HT-29 (cell line): ENCODE data around the gene CACFD1. TPM values are rescaled to one million over a fixed set of nuclear protein-coding genes. Genes with fewer than 3 reads are reported as not detected.

ENCODE experiments used
- DNase-seq: peaks from one replicate; pipeline ENCODE4 v3.0.0-alpha.2; 2015; ENCODE audit warnings: low spot score
- total RNA-seq: library from RNA; depleted of rRNA; stranded (reverse); fragments of >200 nt; shearing (Covaris generic); gene quantifications from 2 replicates; pipeline ENCODE4 v1.2.3, GENCODE V29; 2014; rRNA removed

Gene CACFD1
- 48.0 and 59.5 TPM in 2 replicates for total RNA-seq

DNA sequence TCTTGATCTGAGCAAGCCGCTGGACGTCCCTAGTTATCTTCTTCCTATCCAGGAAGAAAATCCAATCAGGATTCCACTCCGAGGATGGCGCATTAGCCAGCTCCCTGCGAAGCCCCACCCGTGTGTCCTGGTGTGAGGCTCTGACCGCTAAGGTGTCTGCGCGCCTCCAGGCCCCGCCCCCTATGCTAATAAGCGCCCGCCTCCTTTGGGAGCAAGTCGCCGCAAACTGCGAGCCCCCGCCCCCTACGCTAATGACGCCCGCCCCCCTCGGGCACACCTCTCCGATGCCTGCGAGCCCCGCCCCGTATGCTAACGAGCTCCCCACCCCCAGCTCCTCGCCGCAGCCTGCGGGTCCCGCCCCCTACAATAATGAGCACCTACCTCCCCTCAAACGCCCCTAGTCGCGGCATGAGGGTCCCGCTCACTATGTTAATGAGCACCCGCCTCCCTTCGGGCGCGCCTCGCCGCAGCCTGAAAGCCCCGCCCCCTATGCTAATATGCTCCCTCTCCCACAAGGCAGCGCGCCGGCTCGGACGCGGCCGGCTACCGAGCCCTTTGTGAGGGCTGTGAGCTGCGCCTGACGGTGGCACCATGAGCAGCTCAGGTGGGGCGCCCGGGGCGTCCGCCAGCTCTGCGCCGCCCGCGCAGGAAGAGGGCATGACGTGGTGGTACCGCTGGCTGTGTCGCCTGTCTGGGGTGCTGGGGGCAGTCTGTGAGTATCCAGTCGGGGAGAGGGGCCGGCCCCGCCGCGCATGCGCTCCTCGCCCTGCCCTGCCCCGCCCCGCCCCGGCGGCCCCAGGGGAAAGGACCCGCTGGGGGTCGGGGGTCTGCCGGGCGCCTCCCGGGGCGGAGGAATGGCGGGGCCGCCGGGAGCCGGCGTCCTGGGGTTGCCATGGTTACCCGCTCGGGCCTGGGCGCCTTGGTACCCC is at the start of gene CACFD1:
CACFD1 (plus strand) TSS at position 503 of the 929 bp plus-strand sequence; CDS start at position 592, 89 bp downstream.
- peak; percentile 96 for DNase-seq

DNA sequence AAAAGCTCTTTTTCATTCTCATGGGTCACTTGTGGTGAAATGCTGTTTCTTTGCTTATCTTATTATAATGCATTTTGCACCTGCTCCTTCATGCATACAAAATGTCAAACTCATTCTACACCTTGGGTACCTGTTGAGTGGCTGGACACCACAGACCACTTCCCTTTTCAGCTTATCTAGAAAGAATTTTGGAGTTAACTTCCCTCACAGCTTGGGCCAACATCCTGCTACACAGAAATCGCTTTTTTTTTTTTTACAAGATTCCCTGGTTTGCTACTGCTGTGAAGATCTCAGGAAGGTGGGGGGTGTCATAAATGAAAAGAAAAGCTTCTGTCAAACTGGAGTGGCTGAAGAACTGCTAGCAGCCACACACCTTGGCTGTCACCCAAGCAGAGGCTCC is 44.6 kb upstream of the CACFD1 start:
- no peak for DNase-seq

DNA sequence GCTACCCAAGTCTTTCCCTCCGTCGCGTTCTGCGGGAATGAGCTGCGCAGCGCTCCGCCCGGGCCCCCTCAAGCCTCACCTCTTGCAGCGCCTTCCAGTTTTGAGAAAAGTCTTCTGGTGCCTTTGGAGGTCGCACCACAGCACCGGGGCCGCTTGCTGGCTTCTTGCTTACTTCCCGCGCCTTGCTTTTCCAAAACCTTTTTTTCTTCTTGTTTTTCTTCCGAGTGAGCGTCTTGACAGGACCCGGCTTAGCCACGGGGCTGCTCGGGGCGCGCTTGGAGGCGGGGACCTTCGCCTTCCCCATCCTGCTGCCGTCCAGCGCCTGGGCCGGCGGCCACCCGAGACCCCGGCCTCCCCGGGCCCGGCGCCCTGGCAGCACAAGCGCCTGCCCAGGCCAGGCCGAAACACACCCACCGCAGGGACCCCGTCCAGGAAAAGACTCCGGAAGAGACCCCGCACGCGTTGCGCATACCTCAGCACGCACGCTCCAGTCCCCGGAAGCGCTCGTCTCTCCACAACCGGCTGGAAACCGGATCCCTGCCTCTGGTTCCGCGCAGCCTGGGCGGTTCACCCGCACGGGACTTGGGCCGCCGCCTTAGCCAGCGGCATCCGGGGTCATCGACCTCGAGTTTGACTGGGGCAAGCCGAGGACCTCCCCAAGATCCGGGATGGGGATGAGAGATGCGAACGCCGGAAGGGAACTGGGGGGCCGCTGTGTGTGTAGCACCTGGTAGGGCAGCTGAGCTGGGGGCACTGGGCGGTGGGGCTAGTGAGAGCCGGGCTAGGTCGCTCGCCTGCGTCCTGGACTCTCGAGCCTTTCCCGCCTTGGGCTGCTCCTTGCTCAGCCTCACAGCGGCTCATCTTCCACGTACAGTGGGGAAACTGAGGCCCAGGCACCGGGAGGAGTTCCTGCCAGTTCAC is 42.0 kb upstream of the CACFD1 start, which contains the start of gene REXO4:
REXO4 (minus strand) TSS at position 470 of the 921 bp plus-strand sequence; CDS start at position 304, 166 bp downstream.
- peak; percentile 85 for DNase-seq

DNA sequence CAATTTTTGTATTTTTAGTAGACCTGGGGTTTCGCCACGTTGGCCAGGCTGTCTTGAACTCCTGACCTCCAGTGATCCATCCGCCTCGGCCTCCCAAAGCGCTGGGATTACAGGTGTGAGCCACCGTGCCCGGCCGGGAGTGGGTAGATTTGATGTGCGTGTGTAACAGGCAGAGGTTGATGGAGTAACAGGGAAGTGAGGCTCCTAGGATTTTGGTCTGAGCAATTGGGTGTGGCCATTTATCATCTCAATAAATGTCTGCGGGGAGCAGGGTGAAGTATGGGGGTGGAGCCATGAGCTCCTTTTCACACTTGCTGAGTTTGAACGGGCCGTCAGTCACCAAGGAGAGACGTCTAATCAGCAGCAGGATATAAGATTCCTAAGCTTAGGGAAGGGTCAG is 40.8 kb upstream of the CACFD1 start:
- DNase-seq: no peak

DNA sequence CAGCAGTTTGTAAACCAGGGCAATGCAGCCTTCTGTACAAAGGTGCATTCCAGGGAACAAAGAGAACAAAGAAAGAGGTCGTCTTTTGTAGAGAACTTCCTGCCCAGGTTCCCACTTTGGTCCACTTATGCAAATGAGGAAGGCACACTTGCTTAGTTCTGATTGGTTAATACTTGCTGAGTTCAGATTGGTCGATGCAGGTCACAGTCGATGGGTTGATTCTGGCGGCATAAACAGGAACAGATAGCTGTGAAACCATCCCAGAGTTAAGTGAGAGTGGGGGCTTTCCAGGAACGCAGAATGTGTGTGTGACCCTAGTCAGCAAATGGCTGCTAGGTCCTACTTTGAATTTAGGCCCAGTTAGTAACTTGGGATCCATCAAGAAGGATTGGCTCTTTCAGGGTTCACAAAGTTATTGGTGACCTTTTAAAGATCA is 39.4 kb upstream of the CACFD1 start:
- DNase-seq: no peak

DNA sequence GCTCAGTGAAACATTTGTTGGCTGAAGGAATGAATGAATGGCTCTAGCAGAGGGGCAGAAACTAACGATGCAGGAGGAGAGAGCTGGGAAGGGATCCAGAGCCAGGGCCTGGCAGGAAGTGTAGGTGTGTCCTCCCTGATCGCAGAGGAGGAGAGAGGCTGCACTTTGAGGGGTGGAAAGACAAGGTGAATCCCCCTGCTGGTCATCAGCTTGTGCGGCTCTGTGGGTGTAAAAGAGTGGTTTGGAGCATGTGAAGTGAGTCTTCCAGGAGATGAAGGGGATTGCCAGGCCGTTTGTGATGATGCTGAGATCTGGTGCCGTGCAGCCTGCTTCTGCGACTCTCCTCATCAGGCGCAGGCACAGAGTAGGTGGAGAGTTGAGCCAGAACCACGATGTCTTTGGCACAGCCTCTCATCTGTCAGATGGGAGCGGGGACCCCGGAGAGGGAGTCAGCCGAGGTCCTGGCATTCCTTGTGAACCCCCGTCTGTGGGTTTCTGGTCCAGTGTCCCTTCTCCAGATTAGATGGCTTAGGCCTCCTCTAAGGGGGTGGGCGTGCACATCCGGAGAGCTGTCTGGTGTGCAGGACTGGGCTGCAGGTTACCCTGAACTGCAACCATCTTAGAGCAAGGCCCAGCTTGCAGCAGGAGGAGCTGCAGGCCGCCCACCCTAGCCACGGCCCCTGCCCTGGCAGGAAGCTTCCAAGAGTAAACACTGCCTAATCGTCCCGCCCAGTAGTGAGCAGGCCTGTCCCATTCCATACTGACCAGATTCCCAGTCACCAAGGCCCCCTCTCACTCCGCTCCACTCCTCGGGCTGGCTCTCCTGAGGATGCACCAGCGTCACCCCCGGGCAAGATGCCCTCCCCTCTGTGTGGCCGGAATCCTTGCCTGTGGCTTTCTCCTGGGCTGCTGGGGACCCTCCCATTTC is 37.9 kb upstream of the CACFD1 start, which contains the start of gene ADAMTS13:
ADAMTS13 (plus strand) TSS at position 753 of the 928 bp plus-strand sequence; CDS start at position 830, 77 bp downstream.
- DNase-seq: no peak

DNA sequence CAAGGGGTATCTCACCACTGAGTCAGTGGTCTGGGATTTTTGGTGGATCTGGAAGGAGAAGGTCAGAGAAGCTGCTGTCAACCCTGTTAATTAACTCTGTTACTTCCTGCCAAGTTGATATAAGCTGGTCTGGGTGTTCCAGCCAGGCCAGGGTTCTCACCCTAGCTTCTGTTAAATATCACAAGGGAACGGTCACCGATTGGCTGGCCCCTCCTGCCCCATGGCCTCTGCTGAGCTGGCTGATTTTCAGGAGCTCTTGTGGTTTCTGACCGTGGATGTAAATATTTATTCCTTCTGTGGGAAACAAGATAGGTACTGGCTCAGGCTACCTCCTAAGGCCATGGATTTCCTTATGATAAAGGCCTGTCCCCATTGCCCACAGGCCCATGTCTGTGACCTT is 36.6 kb upstream of the CACFD1 start:
- no peak for DNase-seq

DNA sequence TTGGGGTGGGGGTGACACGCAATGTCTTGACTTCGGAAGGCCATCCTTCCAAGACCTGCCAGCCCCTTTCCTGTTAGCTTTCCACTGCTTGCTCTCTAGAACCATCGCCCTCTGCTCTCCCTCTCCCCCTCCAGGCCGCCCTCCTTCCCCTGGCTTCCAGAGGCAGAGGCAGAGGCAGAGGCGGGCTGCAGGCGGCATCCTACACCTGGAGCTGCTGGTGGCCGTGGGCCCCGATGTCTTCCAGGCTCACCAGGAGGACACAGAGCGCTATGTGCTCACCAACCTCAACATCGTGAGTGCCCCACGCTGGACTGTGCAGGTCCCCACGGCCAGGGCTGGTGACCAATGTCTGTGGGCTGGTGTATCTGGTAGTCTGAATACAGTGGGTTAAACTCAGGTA is 35.6 kb upstream of the CACFD1 start:
- DNase-seq: no peak

DNA sequence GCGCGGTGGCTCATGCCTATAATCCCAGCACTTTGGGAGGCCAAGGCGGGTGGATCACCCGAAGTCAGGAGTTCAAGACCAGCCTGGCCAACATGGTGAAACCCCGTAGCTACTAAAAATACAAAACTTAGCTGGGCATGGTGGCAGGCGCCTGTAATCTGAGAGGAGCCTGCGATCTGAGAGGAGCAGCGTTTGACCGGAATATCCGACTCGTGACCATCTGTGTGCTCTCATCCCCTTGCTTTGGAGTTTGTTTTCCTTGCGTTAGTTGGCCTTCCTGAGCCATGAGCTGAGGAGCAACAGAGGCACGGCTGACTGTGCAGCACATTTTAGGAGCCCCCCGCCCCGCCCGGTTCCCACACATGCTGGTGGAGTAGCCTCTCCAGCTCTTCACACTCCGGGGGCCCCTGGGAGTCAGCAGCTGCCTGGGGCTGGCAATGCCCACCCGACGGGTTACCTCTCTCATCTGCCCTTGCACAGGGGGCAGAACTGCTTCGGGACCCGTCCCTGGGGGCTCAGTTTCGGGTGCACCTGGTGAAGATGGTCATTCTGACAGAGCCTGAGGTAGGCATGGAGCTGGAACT is 34.6 kb upstream of the CACFD1 start:
- no peak for DNase-seq

DNA sequence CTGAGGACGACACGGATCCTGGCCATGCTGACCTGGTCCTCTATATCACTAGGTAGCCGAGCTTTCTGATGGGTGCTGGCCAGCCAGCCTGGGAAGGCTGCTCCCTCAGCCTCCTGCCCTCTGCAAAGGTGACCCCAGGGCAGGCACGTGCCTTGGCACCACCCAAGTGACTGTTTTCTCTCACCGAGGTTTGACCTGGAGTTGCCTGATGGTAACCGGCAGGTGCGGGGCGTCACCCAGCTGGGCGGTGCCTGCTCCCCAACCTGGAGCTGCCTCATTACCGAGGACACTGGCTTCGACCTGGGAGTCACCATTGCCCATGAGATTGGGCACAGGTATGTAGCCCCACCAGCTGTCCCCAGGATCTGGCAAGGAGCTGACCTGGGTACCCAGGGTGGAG is 33.8 kb upstream of the CACFD1 start:
- DNase-seq: no peak

DNA sequence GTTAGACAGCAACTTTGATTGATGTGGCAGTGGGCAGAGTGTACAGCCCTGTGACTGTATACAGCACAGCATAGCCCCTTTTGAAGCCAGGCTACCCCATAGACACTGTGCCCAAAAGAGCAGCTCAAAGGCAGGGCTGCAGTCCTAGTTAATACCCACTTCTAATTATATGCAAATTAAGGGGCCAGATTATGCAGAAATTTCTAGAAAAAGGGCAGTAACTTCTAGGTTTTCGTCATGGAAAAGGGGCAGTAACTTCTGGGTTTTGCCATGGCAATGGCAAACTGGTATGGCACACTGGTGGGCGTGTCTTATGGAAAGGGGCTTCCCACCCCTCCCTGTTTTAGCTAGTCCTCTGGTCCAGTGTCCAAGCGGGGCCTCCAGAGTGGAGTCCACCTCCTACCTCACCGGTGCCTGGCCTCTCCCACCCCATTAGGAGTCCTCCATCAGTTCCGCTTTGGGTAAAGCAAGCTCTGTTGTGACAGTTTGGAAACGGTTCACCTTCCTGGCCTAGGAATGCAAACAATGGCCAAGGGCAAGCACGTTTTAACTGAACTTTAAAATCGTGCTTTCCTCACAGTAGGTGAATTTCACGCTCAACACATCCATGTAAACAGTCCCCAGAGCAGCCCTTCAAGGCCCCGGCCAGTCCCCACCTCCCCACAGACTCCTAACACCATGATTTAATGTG is 32.0 kb upstream of the CACFD1 start:
- no peak for DNase-seq

DNA sequence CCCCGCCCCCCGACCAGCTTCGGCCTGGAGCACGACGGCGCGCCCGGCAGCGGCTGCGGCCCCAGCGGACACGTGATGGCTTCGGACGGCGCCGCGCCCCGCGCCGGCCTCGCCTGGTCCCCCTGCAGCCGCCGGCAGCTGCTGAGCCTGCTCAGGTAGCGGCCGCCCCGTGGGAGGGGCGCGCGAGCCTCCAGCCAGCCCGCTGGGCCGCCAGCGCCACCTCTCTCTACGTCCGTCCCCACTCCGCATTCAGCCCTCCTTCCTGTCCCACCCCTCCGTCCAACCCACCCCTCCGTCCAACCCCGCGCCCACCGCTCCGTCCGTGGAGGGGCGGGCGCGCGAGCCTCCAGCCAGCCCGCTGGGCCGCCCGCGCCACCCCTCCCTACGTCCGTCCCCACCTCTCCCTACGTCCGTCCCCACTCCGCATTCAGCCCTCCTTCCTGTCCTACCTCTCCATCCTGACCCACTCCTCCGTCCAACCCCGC is 31.1 kb upstream of the CACFD1 start:
- DNase-seq: no peak

DNA sequence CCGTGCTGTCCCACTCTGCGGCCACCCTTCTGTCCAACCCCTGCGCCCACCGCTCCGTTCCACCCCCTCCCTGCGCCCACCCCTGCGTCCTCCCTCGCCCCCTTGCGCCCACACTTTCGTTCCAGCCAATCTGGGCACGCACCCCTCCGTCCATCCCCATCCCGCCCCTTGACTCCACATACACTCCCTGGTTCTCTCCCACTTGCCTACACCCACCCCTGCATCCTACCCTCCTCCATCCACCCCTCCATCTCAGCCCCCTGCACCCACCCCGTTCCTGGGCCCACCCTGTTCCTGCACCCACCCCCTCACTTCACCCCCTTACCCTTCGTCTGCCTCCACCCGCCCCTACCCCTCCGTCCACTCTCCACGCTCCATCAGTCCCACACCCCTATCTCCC is 30.6 kb upstream of the CACFD1 start:
- DNase-seq: no peak

DNA sequence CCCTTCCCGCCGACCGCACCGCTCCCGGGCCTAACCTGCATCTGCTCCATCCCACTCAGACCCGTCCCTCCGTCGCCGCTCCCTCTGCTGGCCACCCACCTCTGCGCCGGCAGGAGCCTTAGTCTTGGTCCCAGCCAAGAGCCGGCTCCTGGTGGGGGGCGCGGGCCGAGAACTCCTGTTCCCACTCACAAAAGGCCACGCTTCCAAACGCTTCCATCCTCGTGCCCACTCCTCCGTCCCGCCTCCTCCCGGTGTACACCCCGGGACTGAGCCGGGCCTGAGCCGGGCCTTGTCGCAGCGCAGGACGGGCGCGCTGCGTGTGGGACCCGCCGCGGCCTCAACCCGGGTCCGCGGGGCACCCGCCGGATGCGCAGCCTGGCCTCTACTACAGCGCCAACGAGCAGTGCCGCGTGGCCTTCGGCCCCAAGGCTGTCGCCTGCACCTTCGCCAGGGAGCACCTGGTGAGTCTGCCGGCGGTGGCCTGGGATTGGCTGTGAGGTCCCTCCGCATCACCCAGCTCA is 30.1 kb upstream of the CACFD1 start:
- DNase-seq: no peak

DNA sequence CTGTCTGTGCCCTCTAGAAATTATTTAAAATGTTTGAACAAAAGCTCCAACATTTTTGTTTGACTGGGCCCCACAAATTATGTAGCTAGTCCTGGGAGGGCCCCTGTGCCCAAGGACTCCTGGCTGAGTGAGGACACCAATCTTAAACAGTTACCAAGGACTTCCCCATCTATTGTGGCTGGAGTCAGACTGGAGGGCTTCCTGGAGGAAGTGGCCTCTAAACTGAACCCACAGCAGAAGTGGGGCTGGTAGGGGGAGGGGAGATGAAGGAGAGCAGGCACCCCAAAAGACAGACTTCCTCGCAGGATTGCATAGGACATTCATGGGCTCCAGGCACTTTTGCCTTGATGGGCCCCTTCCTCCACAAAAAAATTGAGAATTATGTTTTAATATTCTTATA is 29.5 kb upstream of the CACFD1 start:
- DNase-seq: no peak

DNA sequence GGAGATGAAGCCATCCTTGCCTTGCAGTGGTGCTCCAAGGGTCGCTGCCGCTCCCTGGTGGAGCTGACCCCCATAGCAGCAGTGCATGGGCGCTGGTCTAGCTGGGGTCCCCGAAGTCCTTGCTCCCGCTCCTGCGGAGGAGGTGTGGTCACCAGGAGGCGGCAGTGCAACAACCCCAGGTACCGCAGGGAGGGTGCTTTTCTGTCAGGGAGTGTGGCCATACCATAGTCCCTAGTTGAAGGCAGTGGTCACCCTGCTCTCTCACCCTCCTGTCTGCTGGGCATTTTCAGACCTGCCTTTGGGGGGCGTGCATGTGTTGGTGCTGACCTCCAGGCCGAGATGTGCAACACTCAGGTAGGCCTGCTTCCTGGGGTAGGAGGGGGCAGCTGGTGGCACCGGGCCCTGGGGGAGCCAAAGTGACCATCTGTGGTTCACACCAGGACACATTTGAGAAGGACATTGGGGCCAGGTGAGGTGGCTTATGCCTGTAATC is 26.4 kb upstream of the CACFD1 start:
- DNase-seq: no peak

DNA sequence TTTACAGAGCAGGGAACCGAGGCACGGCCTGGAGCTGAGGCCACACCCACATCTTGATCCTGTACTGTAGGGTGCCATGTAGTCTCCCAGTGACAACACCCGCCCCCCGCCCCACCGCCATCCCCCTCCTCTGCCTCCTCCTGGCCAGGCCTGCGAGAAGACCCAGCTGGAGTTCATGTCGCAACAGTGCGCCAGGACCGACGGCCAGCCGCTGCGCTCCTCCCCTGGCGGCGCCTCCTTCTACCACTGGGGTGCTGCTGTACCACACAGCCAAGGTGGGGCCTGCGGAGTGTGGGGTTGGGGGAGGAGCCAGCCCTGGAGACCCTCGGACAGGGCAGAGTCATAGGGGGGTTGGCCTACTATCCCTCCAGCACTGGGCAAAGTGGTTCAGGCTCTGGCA is 23.1 kb upstream of the CACFD1 start:
- DNase-seq: no peak

DNA sequence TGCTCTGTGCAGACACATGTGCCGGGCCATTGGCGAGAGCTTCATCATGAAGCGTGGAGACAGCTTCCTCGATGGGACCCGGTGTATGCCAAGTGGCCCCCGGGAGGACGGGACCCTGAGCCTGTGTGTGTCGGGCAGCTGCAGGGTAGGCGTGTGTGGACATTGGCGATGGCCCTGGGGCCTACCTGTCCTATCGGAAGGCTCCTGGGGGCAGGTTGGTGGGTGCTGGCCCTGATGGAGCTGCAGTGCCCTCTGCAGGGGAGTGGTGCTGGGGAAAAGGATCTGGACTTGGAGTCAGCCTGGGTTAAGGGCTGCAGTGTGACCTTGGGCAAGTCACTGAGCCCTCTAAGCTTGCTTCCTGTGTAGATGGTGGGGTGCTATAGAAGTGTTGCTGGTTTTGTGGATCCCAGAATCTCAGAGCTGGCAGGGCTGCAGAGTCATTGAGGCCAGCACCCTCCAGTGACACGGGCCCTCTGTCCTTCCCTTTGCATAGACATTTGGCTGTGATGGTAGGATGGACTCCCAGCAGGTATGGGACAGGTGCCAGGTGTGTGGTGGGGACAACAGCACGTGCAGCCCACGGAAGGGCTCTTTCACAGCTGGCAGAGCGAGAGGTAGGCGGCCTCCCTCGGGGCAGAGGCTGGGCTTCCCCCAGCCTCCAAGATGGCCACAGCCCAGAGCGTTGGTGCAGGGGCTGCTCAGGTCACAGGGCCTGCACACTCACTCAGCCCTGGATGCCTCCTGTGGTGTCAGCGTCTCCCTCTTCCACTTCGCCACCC is 21.8 kb upstream of the CACFD1 start:
- DNase-seq: peak; percentile 61
